Heart right ventricle (tissue), 16 donors: ENCODE data around the gene CLEC16A. TPM values are rescaled to one million over a fixed set of nuclear protein-coding genes. Genes with fewer than 3 reads are reported as not detected.

Experiments
- ATAC-seq, 8 donors: fragments of 200-7000 bp; cut with Tn5 transposase; one replicate each; pipeline ENCODE4 v1.9.1; 2020; ENCODE audit warnings: mild to moderate bottlenecking in 8 of 8, moderate library complexity in 8 of 8, moderate number of reproducible peaks in 1 of 8
- DNase-seq, 2 donors: peaks; one replicate each; pipeline ENCODE4 v3.0.0-alpha.2; 2020
- H3K27ac ChIP-seq, 10 donors: fragments of 200-600 bp; sonication (generic) in 2 of 10; one replicate each; pipeline versions ENCODE4 v1.5.0 to v1.8.0; 2020 to 2022; ENCODE audit warnings: mild to moderate bottlenecking in 3 of 10
- H3K27me3 ChIP-seq, 7 donors: fragments of 200-600 bp; one replicate each; pipeline ENCODE4 v1.8.0; 2021 to 2022; ENCODE audit warnings: mild to moderate bottlenecking in 2 of 7
- H3K36me3 ChIP-seq, 9 donors: fragments of 200-600 bp; sonication (generic) in 1 of 9; one replicate each; pipeline versions ENCODE4 v1.5.0 to v1.8.0; 2020 to 2022; ENCODE audit warnings: mild to moderate bottlenecking in 2 of 9
- H3K4me1 ChIP-seq, 9 donors: fragments of 200-600 bp; sonication (generic) in 1 of 9; one replicate each; pipeline versions ENCODE4 v1.5.0 to v1.8.0; 2020 to 2022; ENCODE audit warnings: mild to moderate bottlenecking in 4 of 9
- H3K4me3 ChIP-seq, 10 donors: fragments of 200-600 bp; sonication (generic) in 2 of 10; one replicate each; pipeline versions ENCODE4 v1.5.0 to v1.8.0; 2020 to 2022; ENCODE audit warnings: mild to moderate bottlenecking in 7 of 10, moderate library complexity in 2 of 10
- H3K9me3 ChIP-seq, 11 donors: fragments of 200-600 bp in 10 of 11; sonication (generic) in 2 of 11; one replicate each; pipeline versions ENCODE4 v1.5.0 to v1.8.0; 2013 to 2022; ENCODE audit warnings: mild to moderate bottlenecking in 2 of 11, control low read depth in 1 of 11, moderate library complexity in 1 of 11
- CTCF ChIP-seq, 9 donors: fragments of 200-600 bp; sonication (generic) in 2 of 9; IDR thresholded peaks; one replicate each; pipeline versions ENCODE4 v1.5.0 to v1.8.0; 2021 to 2022; ENCODE audit warnings: antibody characterized with exemption in 9 of 9, mild to moderate bottlenecking in 5 of 9, moderate library complexity in 1 of 9
- WGBS, 2 donors: extraction: QIAGEN DNeasy Blood & Tissue Kit; methylation state at CpG; one replicate each; pipeline ENCODE4 v1.1.7; 2013; ENCODE audit warnings: inconsistent platforms in 1 of 2; 5-methylcytosine and 5-hydroxymethylcytosine counted together
- intact Hi-C, 10 donors: fragments of 100-400 bp; cut with DNase I; formaldehyde crosslinking; loops; one replicate each; pipeline versions ENCODE4 v1.11.1 to v1.14.2; 2022
- polyA plus RNA-seq, 2 donors: library from polyadenylated mRNA; stranded (reverse); fragments of 200-250 nt; gene quantifications; one replicate each; pipeline ENCODE4 v1.2.3, GENCODE V29; 2013
- total RNA-seq, 10 donors: library from RNA; stranded (reverse); fragmentation: NEBNext Ultra II Directional in 3 of 10; extraction: Animal tissue kit (Norgen Biotek cat#: 25700) in 3 of 10; gene quantifications; one replicate each; pipeline versions ENCODE4 v1.2.1 to v1.2.4, GENCODE V29; 2021 to 2023
- donor health status: Arrhythmogenic right ventricular cardiomyopathy.
- donor health status: ischemic (EF 13 %, LVEDD 7.1; RV severe dilation, severe dysfunction).
- donor health status: healthy with polysubstance abuse.
- donor health status: DM: no; HTN: yes; CAD: no.
- donor health status: DM: no; HTN: no; CAD: no.
- donor health status: ischemic (EF 25% LVEDD 6.9; RV normal size, moderate dysfunction).
- donor health status: ischemic (EF 25% LVEDD 5.7; RV mildly dilated, moderate dysfunction).
- donor health status: healthy.
- donor health status: DM: yes; HTN: yes; CAD: no.
- donor health status: Ischemic cardiomyopathy.
- donor health status: ischemic (EF 35%, LVEDD 5.7; RV mildly dilated, moderate dysfunction).
- donor health status: nonischemic (EF 11% LVEDD 7.7; RV severe dilation, severe dysfunction).
- donor health status: DM: yes; HTN: yes; CAD: no.
- donor health status: PGD.
- donor health status: ischemic (EF 29% LVEDD 5.4; RV normal size, mild dysfunction).
- donor health status: nonischemic (EF 23%, LVEDD 6.1; RV moderate dilation, normal function).

The CLEC16A gene
- total and polyA plus RNA-seq, 12 donors, result 12.1 to 30.8 (median 23.0) TPM

GRCh38 chr16:10942352-10943063 lies 1.9 kb upstream of the CLEC16A start, which contains the start of gene DEXI:
Gene DEXI, minus strand, starts transcription at chr16:10942468. Its CDS starts 463 bp downstream, at chr16:10942005.
- H3K27ac ChIP-seq, result peak within 1 kb of the TSS; percentile 65 to 94 (median 90)
- peak; percentile 8 to 68 (median 42) for TF ChIP-seq CTCF (IDR thresholded peaks at IDR 0.05)
- intact Hi-C loops, result loop anchor here in 1 of 10 donors (5.0 kb wide), 1 partner anchor 115 kb away; no protein-coding TSS in a partner anchor
- no peaks in the 10 kb centered on the region for H3K9me3 ChIP-seq
- 6% methylated on average over 55 of the region's 55 CpGs for WGBS, 2 donors
- ATAC-seq (peak; percentile 72 to 78 (median 75)), DNase-seq (peak; percentile 95 to 97)
- H3K4me1 ChIP-seq, result peaks cover 30 to 84% (median 72%) of the 10 kb centered on the region in 9 donors
- H3K4me3 ChIP-seq, result peak within 1 kb of the TSS; percentile 50 to 89 (median 80)
- no peaks in the 10 kb centered on the region for H3K27me3 ChIP-seq
- H3K36me3 ChIP-seq, result no peaks in the 10 kb centered on the region

- no peak for DNase-seq
- H3K36me3 ChIP-seq, result no peaks in the 10 kb centered on the region
- intact Hi-C loops, result loop anchor here in 1 of 10 donors (5.0 kb wide), 1 partner anchor 116 kb away; no protein-coding TSS in a partner anchor
- peak overlapping the region in 7 of 10 donors; percentile 58 to 89 (median 82) for H3K4me3 ChIP-seq
- TF ChIP-seq CTCF (IDR thresholded peaks at IDR 0.05), result no peak
- peaks cover 25 to 79% (median 67%) of the 10 kb centered on the region in 9 donors for H3K4me1 ChIP-seq
- H3K27ac ChIP-seq, result peak overlapping the region in 7 of 10 donors; percentile 15 to 92 (median 79)
- no peaks in the 10 kb centered on the region for H3K27me3 ChIP-seq
- 89 to 94% methylated on average over 7 of the region's 7 CpGs for WGBS, 2 donors
- no peak for ATAC-seq
- H3K9me3 ChIP-seq, result no peaks in the 10 kb centered on the region
These were observed 1.4 kb upstream of the CLEC16A start for GRCh38 chr16:10943064-10943353.

GRCh38 chr16:10945065-10945787 lies 862 bp downstream of the CLEC16A start:
- no peak for ATAC-seq
- WGBS, 2 donors, result 35 to 37% methylated on average over 14 of the region's 14 CpGs
- no peaks in the 10 kb centered on the region for H3K27me3 ChIP-seq

More at GRCh38 chr16:10945065-10945787, 862 bp downstream of the CLEC16A start:
- Histone ChIP-seq H3K4me1 (peaks cover 9 to 65% (median 48%) of the 10 kb centered on the region in 9 donors), H3K27ac (peak overlapping the region in 7 of 10 donors; percentile 78 to 89 (median 84)), H3K4me3 (peak overlapping the region; percentile 62 to 97 (median 84)), H3K9me3 (no peaks in the 10 kb centered on the region), H3K36me3 (no peaks in the 10 kb centered on the region)
- no peak for TF ChIP-seq CTCF (IDR thresholded peaks at IDR 0.05)
- DNase-seq, result no peak
- intact Hi-C loops, result no loop called here
